Gastrocnemius medialis (tissue), 4 donors: ENCODE measurements around the gene PTPMT1.

Experiments
- CTCF ChIP-seq, 5 experiments: fragments of 450-650 bp in 3 of 5; fragments of 200-600 bp in 2 of 5; sonication (generic) in 2 of 5; IDR thresholded peaks in 4 of 5; conservative IDR thresholded peaks in 1 of 5; 1 replicate in 4 of 5; 2 replicates in 1 of 5; pipeline ENCODE4 v1.5.1; 2016 to 2019; ENCODE audit warnings: antibody characterized with exemption in 5 of 5, mild to moderate bottlenecking in 3 of 5, moderate library complexity in 3 of 5
- POLR2A ChIP-seq, 2 donors: fragments of 450-650 bp; IDR thresholded peaks; one replicate each; pipeline ENCODE4 v1.6.1; 2017; ENCODE audit warnings: antibody characterized with exemption in 2 of 2, mild to moderate bottlenecking in 2 of 2, moderate library complexity in 2 of 2

- TF ChIP-seq CTCF (IDR thresholded peaks at IDR 0.05 in 4 of 5, conservative IDR thresholded peaks at IDR 0.05 in 1 of 5) (no peak), POLR2A (IDR thresholded peaks at IDR 0.05) (no peak)
These were observed 42.0 kb downstream of the PTPMT1 start for GRCh38 chr11:47607380-47607779.
